GM18498 (cell line): ENCODE results near the gene BCAR3.
"Not testable (repeated sequence)": the region's sequence is repeated elsewhere in the genome, so short reads cannot be mapped to it uniquely, and the experiment has no call there.

Source experiments
- ATAC-seq: cut with Tn5 transposase; IDR thresholded peaks from one replicate; pipeline ENCODE4 v1.9.1; 2021; ENCODE audit warnings: mild to moderate bottlenecking, moderate library complexity; ENCODE audit not compliant: unreplicated experiment

The BCAR3 gene

DNA sequence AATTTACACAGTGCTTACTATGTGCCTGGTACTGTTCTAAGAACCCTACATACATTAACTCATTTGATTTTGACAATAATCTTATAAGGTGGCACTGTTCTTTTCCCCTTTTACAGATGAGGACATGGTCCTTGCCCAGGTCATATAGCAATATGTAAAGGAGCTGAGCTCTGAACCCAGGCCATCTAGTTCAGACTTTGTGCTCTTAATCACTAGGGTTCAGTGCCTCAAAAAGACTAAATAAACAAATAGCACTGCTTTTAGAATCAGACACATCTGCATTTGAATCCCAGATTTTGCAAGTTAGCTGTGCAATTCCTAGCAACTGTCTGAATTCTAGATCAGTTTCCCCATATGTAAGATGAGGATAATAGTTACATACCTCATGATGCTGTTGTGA lies 8.7 kb upstream of the BCAR3 start:
- no peak for ATAC-seq

- no peak for ATAC-seq
These were observed 8.0 kb upstream of the BCAR3 start for GRCh38 chr1:93689521-93690223.

DNA sequence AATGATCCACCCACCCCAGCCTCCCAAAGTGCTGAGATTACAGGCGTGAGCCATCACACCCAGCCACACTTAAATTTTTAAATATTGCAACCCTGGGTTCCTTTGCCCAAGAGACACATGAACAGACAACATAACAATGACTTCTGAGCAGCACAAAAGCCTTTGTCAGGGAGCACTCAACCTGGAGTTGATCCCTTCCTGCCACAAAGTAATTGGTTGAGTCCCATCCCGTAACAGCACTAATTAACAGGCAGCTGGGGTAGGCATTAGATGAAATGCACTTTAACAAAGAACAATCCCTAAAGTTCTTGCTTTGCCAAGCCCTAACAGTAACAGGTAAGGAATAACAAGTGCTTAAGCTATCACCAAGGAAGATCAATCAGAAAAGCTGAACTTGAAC lies 5.9 kb upstream of the BCAR3 start:
- ATAC-seq: no peak

DNA sequence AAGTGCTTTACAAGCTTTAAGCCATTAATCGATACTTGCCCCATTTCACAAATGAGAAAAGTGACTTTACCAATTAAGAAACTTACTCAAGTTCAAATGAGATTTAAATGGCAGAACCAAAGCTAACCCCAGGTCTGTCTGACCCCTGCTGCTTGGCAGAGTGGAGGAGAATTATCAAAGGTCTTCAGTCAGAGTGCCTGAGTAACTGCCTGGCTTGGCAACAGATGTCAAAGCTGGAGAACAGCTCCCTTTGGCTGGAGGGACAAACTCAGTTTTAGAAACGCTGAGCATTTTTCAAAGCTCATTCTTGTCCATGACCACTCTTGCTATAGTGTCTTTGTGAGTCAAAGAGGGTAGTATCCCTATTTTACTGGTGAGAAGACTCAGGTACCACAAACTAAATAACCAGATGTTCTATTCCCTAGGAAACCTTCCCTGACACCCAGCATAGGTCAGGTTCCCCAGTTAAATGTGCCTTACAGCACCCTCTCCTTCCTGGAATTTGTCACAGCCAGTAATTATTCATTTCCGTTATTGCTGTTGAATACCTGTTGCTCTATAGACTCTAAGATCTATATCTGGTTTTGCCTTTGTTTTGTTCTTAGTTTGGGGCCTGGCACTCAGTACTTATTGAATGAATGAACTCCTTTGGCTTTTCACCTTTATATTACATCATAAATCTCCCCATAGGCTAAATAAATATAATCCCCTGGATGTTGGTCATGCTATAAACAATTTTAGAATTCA lies 5.0 kb upstream of the BCAR3 start:
- ATAC-seq: no peak

- ATAC-seq: no peak
These were observed 4.3 kb upstream of the BCAR3 start for GRCh38 chr1:93685918-93686317.

DNA sequence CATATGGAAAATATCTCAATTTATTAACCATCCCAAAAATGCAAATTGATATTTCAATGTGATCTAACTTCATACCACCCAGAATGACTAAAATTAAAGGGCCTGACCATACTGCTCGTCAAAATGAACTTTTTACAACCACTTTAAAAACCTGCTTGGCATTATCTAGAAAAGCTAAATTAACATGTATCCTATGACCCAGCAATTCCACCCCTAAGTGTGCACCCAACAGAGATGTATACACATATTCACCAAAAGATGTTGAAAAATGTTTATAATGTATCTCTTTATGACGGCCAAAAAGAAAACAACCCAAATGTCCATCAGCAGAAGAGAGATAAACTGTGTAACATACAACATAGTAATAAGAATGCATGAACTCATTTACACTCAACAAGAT lies 1.6 kb upstream of the BCAR3 start:
- ATAC-seq: no peak

DNA sequence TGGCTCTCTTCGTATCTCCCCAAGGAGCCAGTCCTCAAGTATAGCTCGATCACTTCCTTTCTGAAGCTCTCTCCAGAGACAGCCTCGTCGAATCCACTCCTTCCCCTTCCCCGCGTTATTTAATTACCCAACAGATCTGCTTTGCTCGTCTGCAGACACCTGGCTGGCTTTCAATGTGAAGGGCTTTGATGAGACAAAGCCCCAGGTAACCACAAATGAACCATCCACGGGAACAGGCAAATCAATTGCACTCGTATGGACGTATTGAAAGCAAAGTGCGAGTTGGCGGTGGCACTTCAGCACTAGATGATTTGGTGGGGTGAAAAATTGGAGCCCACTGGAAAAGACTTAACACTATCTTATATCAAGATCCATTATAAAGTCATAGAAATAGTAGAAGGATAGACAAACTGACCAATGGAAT lies 364 bp upstream of the BCAR3 start:
- ATAC-seq: no peak

DNA sequence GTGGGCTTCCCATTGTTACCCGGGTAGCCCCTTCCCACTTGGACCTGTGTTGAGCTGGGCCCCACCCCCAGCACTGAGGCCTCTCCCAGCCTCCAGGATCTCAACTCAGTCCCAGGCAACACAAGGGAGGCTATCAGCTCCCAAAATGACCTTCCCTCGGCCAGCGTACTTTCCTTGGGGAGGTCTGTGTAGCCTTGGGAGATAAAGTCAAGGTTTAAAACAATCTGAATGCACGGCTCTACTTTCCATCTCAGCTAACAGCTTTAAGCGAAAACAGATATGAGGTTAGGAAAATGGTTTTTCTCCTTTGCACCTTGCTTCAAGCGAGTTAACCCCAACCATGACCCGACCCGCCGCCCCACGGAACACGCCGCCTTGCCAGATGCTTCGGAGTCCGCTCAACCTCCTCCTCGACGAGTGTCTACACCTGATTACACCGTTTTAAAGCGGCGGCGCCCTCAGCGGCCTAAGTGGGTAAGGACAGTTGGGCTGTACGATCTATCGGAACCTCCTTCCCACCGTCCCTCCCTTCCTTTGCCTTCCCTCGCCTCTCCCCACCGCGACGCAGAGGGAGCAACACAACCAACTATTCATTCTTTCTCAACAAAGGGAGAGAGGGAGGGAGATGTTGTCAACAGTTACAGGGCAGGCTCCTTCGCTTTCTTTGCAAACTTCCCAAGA lies 1.1 kb downstream of the BCAR3 start:
- ATAC-seq: peak; percentile 76

GRCh38 chr1:93680076-93680419 lies 1.6 kb downstream of the BCAR3 start:
- no peak for ATAC-seq

- no peak for ATAC-seq
These were observed 2.1 kb downstream of the BCAR3 start for GRCh38 chr1:93679546-93679945.

- ATAC-seq: no peak
These were observed 2.6 kb downstream of the BCAR3 start for GRCh38 chr1:93678946-93679480.

GRCh38 chr1:93678491-93678890 lies 3.1 kb downstream of the BCAR3 start:
- no peak for ATAC-seq

GRCh38 chr1:93677729-93678128 lies 3.9 kb downstream of the BCAR3 start:
- no peak for ATAC-seq

DNA sequence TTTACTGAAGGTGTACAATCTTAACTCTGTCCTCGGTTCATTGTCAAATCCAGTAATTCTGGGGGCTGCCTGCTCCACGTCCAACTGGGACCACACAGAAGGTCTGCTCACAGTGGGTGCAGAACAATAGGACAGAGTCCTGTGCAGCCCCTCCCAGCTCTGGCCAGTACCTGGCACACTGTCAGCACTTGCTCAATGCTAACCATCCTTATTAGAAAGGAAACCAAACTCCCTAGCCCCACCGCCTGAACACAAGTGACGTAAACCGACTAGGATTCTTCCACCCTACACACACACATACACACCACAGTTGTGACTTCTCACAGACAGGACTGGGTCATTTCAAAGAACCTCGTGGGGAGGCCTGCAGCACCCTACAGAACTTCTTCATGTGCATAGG lies 5.2 kb downstream of the BCAR3 start:
- no peak for ATAC-seq

GRCh38 chr1:93675931-93676330 lies 5.7 kb downstream of the BCAR3 start:
- no peak for ATAC-seq

GRCh38 chr1:93675271-93675670 lies 6.4 kb downstream of the BCAR3 start:
- no peak for ATAC-seq

DNA sequence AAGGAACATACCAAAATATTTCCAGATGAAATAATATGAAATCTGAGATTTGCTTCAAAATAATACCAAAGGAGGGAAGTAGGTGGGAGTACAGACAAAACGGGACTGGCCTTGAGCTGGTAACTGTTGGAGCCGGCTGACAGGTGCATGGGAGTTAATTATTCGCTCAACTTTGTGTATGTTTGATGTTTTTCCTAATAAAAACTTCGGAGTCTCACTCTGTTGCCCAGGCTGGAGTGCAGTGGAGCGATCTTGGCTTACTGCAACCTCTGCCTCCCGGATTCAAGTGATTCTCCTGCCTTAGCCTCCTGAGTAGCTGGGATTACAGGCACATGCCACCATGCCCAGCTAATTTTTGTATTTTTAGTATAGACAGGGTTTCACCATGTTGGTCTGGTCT lies 7.6 kb downstream of the BCAR3 start:
- not testable (repeated sequence) for ATAC-seq

DNA sequence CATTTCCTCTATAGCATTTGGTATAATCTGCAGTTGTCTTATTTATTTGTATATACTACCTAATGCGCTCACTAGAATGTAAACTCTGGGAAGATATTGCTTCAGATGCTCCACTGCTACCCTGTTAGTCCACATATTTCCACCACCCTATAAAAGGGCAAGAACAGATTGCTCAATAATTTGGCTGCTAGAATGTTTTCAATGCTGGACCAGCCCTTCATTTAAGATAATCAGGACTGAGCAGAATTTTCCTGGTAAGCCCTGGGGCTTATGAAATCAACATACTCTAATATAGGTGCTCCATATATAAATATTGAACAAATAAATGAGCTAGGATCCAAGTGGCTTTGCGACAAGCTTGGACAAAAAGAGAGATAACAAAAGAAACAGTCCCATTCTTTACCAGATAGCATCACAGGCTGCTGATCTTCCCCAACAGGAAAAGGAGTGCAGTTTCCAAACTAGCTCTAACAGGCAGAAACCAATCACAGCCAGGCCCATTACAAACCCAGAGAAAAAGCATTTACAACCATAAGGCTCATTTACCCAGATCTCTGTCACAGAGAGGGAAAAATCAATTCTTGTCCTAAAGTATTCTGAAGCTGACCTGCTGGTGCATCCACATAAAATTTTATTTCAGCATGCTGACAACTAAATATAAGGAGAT lies 8.3 kb downstream of the BCAR3 start:
- ATAC-seq: no peak

GRCh38 chr1:93672477-93673162 lies 9.0 kb downstream of the BCAR3 start:
- ATAC-seq: no peak

DNA sequence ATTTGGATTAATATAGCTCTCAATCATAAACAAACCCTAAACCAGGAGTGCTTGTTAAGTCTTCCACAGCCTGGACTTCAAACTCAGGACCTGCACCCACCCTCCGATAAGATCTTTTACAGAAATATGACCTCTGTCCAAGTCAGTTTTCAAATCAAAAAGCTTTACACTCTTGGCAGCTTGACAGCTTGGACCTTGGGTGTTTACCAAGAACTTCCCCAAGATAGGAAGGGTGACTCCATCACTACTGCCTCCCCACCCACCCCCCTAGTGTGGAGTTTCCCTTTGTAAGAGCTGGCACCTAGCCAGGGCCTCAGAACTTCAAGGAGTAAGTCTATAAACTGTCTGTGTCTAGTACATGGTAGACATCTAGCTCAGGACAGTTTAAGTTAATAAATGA lies 9.6 kb downstream of the BCAR3 start:
- no peak for ATAC-seq
